ENCODE results near the gene GPR3. TPM values are rescaled to one million over a fixed set of nuclear protein-coding genes. Genes with fewer than 3 reads are reported as not detected.

GPR3 gene
- total and polyA plus RNA-seq, 2 of the 13 experiments (the other 11 are each of a cell fraction or from before 2014, with no cell fraction given) = 1.00 to 2.6 TPM

DNA sequence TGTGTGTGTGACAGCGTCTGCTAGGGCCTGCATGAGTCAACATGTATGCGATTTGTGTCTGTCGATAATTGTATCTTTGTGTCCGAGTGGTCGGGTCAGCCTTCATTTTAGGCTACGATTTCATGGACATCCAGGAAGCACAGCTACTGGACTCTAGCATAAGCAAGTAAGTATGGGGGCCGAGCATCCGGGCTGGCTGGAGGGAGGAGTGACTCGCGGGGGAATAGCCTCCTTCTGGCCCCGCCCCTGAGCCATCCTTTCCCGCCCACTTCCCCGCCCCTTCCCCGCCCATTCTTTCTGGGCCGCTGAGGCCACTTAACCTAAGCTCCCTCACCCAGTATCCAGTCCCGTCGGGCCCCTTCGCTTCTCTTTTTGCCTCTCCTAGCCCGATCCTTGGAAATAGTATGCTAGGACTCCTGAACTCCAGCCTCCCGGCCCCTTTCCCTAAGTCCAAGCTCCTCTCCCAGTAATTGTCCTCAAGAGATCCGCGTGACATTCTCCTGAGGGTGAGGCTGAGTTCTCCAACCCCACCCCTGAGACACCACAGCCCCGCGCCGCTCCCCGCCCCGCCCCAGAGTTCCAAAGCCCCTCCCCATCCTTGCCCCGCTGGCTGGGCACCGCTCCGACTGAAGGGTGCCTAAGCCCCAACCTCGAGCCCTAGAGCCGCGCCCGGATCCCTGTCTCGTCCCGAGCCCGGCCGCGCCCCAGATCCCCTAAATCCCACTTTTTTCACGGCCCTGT is 26.9 kb upstream of the GPR3 start (continued):
- TF ChIP-seq, protein P1, sequence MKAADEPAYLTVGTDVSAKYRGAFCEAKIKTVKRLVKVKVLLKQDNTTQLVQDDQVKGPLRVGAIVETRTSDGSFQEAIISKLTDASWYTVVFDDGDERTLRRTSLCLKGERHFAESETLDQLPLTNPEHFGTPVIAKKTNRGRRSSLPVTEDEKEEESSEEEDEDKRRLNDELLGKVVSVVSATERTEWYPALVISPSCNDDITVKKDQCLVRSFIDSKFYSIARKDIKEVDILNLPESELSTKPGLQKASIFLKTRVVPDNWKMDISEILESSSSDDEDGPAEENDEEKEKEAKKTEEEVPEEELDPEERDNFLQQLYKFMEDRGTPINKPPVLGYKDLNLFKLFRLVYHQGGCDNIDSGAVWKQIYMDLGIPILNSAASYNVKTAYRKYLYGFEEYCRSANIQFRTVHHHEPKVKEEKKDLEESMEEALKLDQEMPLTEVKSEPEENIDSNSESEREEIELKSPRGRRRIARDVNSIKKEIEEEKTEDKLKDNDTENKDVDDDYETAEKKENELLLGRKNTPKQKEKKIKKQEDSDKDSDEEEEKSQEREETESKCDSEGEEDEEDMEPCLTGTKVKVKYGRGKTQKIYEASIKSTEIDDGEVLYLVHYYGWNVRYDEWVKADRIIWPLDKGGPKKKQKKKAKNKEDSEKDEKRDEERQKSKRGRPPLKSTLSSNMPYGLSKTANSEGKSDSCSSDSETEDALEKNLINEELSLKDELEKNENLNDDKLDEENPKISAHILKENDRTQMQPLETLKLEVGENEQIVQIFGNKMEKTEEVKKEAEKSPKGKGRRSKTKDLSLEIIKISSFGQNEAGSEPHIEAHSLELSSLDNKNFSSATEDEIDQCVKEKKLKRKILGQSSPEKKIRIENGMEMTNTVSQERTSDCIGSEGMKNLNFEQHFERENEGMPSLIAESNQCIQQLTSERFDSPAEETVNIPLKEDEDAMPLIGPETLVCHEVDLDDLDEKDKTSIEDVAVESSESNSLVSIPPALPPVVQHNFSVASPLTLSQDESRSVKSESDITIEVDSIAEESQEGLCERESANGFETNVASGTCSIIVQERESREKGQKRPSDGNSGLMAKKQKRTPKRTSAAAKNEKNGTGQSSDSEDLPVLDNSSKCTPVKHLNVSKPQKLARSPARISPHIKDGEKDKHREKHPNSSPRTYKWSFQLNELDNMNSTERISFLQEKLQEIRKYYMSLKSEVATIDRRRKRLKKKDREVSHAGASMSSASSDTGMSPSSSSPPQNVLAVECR (CRISPR knock-in tag; IDR thresholded peaks at IDR 0.05; ENCODE audit: borderline replicate concordance) = no peak
- no peak for TF ChIP-seq CEBPB (IDR thresholded peaks at IDR 0.05; ENCODE audit: borderline replicate concordance, low read depth, low read length)
- peak; percentile 49; the same call in 1 of the 2 replicates for TF ChIP-seq ZSCAN25 (CRISPR knock-in tag; IDR thresholded peaks at IDR 0.05)
- TF ChIP-seq, protein P2, sequence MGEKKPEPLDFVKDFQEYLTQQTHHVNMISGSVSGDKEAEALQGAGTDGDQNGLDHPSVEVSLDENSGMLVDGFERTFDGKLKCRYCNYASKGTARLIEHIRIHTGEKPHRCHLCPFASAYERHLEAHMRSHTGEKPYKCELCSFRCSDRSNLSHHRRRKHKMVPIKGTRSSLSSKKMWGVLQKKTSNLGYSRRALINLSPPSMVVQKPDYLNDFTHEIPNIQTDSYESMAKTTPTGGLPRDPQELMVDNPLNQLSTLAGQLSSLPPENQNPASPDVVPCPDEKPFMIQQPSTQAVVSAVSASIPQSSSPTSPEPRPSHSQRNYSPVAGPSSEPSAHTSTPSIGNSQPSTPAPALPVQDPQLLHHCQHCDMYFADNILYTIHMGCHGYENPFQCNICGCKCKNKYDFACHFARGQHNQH (CRISPR knock-in tag; IDR thresholded peaks at IDR 0.05) = 0 out of 2 replicates have a peak, but pooled peaks have one; percentile 29
- 0 out of 2 replicates have a peak, but pooled peaks have one; percentile 40 for TF ChIP-seq ZBTB38 (CRISPR knock-in tag; IDR thresholded peaks at IDR 0.05)
- TF ChIP-seq, protein P3, sequence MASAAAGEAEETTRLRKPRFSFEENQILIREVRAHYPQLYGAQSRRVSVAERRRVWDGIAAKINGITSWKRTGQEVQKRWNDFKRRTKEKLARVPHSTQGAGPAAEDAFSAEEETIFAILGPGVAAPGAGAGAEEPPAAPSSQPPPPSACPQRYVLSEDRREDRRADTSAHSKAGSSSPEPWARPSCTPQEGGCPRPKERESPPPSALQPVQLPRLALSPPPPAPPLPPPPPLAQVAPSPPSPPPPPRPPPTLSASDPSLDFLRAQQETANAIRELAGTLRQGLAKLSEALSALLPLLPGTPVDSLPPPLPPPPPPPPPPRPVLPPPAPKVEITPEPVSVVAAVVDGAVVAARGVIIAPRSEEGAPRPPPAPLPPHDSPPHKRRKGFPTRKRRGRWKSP (CRISPR knock-in tag; IDR thresholded peaks at IDR 0.05) = peak; percentile 21; the same call in 1 of the 2 replicates
- TF ChIP-seq MBD4 (IDR thresholded peaks at IDR 0.05; ENCODE audit: borderline replicate concordance, low read length) = no peak
- no peak for TF ChIP-seq SUZ12 (IDR thresholded peaks at IDR 0.05; ENCODE audit: low read depth, low read length)
- 0 out of 2 replicates have a peak, but pooled peaks have one; percentile 44 for TF ChIP-seq KAT8 (CRISPR knock-in tag; IDR thresholded peaks at IDR 0.05)
- peak; percentile 27; the same call in 1 of the 2 replicates for TF ChIP-seq GABPB1 (CRISPR knock-in tag; IDR thresholded peaks at IDR 0.05)
- peak; percentile 36; the same call in 1 of the 2 replicates for TF ChIP-seq TAF1 (CRISPR knock-in tag; IDR thresholded peaks at IDR 0.05)
- peak; percentile 84 for TF ChIP-seq SP5 (CRISPR knock-in tag; IDR thresholded peaks at IDR 0.05; ENCODE audit: borderline replicate concordance, low read depth)
- no peak for TF ChIP-seq ZNF296 (CRISPR knock-in tag; conservative IDR thresholded peaks at IDR 0.05)
- no peak for TF ChIP-seq ATAD3A (CRISPR knock-in tag; IDR thresholded peaks at IDR 0.05)
- no peak for TF ChIP-seq GABPA (IDR thresholded peaks at IDR 0.05; ENCODE audit: low read depth, low read length)
- TF ChIP-seq GABPA (CRISPR knock-in tag; IDR thresholded peaks at IDR 0.05; ENCODE audit: low read depth) = peak; percentile 50; the same call in 1 of the 2 replicates
- TF ChIP-seq CBX1 (IDR thresholded peaks at IDR 0.05; ENCODE audit: low read depth) = no peak
- TF ChIP-seq ZSCAN20 (CRISPR knock-in tag; IDR thresholded peaks at IDR 0.05; ENCODE audit: borderline replicate concordance) = no peak
- no peak for TF ChIP-seq FLYWCH1 (CRISPR knock-in tag; IDR thresholded peaks at IDR 0.05)
- no peak for TF ChIP-seq SETDB1 (CRISPR knock-in tag; IDR thresholded peaks at IDR 0.05; ENCODE audit: borderline replicate concordance)
- TF ChIP-seq FOXC1 (CRISPR knock-in tag; IDR thresholded peaks at IDR 0.05; ENCODE audit: borderline replicate concordance) = no peak
- TF ChIP-seq GATA4 (IDR thresholded peaks at IDR 0.05; ENCODE audit: borderline replicate concordance, low read depth) = 0 out of 2 replicates have a peak, but pooled peaks have one; percentile 6
- 0 out of 2 replicates have a peak, but pooled peaks have one; percentile 16 for TF ChIP-seq PHF21A (CRISPR knock-in tag; IDR thresholded peaks at IDR 0.05)
- no peak for TF ChIP-seq ZFYVE20 (CRISPR knock-in tag; IDR thresholded peaks at IDR 0.05; ENCODE audit: borderline replicate concordance, low read depth)
- no peak for TF ChIP-seq SMAD1 (CRISPR knock-in tag; IDR thresholded peaks at IDR 0.05; ENCODE audit: borderline replicate concordance, low read depth)
